NB4 (cell line): ENCODE measurements around the gene ZNF488.

Source experiments
- POLR2A ChIP-seq: IDR thresholded peaks from 2 replicates; pipeline ENCODE4 v1.6.1; 2011; ENCODE audit warnings: mild to moderate bottlenecking; ENCODE audit not compliant: insufficient read length; ENCODE audit errors: extremely low read depth
- TF ChIP-seq, protein P1 (sequence below): IDR thresholded peaks from one replicate; pipeline ENCODE4 v1.5.1; 2012; ENCODE audit warnings: low read depth, low read length

DNA sequence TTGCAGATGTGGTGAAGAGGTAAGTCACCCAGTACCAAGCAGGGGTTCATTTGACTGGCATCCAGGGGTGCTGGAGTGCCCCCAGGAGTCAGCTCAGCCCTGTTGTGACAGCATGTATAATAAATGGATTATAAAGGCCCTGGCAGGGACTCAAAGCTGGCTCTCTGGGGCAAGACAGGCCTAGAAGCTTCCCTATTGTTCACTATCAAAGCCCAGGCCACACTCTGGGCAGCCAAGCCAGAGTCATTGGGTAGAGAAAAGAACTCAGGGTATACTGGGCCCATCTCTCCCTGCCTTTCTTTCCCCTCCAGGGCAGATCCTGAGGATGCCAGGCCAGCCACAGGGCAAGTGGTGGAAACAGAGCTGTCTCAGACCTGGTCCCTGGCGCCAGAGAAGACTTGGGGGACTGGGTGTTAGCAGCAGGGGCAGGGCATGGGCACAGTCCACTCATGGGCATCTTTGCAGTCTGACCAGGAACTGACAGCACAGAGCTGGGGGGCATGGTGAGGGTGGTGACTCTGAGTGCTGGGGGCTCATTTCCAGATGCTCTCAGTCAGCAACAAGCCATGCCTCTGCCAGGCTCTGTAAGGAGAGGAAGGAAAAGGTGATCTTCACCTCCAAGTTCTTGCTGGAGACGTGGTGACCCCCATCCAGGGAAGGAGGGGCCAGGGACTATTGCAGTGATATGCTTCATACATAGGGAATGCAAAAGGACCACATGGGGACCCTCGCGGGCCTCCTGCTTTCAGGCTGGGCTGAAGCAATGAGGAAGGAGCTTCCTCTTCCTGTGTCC, 24.3 kb downstream of the ZNF488 start:
- no peak for TF ChIP-seq POLR2A
- TF ChIP-seq, protein P1, sequence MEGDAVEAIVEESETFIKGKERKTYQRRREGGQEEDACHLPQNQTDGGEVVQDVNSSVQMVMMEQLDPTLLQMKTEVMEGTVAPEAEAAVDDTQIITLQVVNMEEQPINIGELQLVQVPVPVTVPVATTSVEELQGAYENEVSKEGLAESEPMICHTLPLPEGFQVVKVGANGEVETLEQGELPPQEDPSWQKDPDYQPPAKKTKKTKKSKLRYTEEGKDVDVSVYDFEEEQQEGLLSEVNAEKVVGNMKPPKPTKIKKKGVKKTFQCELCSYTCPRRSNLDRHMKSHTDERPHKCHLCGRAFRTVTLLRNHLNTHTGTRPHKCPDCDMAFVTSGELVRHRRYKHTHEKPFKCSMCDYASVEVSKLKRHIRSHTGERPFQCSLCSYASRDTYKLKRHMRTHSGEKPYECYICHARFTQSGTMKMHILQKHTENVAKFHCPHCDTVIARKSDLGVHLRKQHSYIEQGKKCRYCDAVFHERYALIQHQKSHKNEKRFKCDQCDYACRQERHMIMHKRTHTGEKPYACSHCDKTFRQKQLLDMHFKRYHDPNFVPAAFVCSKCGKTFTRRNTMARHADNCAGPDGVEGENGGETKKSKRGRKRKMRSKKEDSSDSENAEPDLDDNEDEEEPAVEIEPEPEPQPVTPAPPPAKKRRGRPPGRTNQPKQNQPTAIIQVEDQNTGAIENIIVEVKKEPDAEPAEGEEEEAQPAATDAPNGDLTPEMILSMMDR = no peak
